ENCODE results near the gene OPN1MW3.

- no peak for TF ChIP-seq CTCF (optimal IDR thresholded peaks at IDR 0.05 in 1 of 3, IDR thresholded peaks at IDR 0.05 in 1 of 3, conservative IDR thresholded peaks at IDR 0.05 in 1 of 3; ENCODE audit: extremely low read depth in 1 of 3, insufficient read depth in 2 of 3, low read length in 3 of 3)
- TF ChIP-seq EZH2 (IDR thresholded peaks at IDR 0.05; ENCODE audit: low read length), result no peak
These were observed 40.9 kb downstream of the OPN1MW3 start for GRCh38 chrX:154298312-154298711.

Data from keratinocyte (primary cell).